ENCODE measurements around the gene LANCL2.

DNA sequence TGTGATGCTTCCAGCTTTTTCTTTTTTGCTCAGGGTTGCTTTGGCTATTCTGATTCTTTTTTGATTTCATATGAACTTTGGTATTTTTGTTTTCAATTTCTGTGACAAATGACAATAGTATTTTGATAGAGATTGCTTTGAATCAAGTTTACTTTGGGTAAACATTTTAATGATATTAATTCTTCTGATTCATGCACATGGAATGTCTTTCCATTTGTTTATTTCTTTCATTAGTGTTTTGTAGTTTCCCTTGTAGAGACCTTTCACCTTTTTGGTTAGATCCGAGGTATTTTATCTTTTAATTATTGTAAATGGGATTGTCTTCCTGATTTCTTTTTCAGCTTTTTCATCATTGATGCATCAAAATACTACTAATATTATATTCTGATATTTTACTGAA, 93.2 kb downstream of the LANCL2 start:
- TF ChIP-seq EZH2 (IDR thresholded peaks at IDR 0.05; ENCODE audit: insufficient read depth, poor library complexity, severe bottlenecking) (no peak), EZH2phosphoT487 (IDR thresholded peaks at IDR 0.05; ENCODE audit: insufficient read depth, low read depth) (no peak)

Measured in GM23248 (cell line).